ENCODE measurements around the gene RFK.

DNA sequence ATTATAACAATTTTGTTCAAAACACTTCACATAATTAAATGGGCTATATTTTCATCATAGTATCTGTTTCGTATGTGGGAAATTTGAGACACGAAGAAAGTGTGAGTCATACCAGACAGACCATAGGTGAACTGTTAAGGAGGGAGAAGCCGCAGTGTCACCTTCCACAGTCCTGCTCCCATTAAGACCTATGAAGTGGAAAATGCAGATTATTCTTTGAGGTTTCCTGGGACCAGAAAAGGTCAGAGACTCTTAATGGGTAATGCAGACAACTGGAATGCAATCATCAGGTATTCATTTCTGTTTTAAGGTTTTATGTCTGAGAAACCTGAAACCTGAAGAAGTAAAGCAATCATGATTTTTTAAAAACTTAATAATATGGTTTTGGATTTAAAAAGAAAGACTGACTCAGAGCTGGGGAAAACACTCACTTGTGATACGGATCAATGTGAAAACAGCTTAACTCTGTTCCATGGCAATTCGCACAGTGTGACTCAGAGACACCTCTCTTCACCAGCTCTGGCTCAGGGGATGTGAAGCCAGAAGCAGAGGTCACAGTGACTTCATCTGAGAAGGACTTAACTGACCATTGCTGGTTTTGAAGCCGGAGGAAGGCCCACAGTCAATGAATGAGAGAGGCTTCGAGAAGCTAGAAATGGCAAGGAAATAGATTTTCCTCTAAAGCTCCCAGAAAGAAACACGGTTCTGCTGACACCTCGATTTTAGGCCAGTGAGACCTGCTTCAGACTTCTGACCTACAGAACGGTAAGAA lies 47.5 kb upstream of the RFK start:
- TF ChIP-seq, protein P1, sequence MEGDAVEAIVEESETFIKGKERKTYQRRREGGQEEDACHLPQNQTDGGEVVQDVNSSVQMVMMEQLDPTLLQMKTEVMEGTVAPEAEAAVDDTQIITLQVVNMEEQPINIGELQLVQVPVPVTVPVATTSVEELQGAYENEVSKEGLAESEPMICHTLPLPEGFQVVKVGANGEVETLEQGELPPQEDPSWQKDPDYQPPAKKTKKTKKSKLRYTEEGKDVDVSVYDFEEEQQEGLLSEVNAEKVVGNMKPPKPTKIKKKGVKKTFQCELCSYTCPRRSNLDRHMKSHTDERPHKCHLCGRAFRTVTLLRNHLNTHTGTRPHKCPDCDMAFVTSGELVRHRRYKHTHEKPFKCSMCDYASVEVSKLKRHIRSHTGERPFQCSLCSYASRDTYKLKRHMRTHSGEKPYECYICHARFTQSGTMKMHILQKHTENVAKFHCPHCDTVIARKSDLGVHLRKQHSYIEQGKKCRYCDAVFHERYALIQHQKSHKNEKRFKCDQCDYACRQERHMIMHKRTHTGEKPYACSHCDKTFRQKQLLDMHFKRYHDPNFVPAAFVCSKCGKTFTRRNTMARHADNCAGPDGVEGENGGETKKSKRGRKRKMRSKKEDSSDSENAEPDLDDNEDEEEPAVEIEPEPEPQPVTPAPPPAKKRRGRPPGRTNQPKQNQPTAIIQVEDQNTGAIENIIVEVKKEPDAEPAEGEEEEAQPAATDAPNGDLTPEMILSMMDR (conservative IDR thresholded peaks at IDR 0.05), result no peak
- no peak for TF ChIP-seq ZFX (IDR thresholded peaks at IDR 0.05)

Measured in C4-2B (cell line).